Middle frontal gyrus (tissue), 1 donor: ENCODE measurements around the gene SCT.
A peak's percentile ranks its signal among the peaks of the same experiment; 100 is the strongest.

Experiments
- DNase-seq: peaks from one replicate; pipeline ENCODE4 v3.0.0-alpha.2; 2015; ENCODE audit warnings: low spot score; ENCODE audit errors: extremely low spot score

SCT gene

DNA sequence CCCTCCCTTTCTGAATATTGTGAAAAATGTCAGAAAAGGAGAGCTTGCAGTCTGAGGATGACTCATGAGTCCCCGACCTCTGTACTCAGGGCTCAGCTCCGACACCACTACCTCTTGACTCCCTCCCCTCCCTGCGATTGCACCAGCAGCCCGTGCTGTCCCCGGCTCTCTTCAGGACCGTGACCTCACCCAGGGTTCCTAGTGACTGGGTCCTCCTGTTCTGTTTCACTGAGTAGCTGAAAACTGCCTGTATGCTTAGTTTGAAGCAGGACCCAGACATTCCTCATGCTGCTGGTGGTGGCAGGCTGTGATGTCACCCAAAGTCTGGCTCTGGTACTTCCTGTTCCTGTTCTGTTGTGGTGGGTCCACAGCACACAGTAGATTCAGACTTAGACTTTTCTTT is 39.0 kb downstream of the SCT start:
- DNase-seq, result no peak

DNA sequence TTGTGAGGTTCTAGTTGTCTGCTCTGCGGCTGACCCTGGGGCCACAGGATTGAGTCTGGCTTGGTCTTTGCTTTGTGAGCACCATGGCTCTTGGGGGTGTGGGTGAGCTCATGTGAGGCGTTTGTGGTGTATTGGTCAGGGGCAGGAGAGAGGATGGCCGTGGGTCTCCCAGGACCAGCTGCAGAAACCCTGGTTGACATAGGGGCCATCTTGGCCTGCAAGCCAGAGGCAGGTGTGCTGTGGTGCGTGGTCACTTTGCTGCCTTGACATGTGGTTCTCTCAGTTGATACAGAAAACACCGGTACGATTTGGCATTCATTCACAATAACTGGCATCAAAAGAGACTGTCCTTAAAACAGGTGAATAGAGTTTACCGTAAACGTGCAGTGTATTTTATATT is 39.4 kb downstream of the SCT start:
- no peak for DNase-seq

DNA sequence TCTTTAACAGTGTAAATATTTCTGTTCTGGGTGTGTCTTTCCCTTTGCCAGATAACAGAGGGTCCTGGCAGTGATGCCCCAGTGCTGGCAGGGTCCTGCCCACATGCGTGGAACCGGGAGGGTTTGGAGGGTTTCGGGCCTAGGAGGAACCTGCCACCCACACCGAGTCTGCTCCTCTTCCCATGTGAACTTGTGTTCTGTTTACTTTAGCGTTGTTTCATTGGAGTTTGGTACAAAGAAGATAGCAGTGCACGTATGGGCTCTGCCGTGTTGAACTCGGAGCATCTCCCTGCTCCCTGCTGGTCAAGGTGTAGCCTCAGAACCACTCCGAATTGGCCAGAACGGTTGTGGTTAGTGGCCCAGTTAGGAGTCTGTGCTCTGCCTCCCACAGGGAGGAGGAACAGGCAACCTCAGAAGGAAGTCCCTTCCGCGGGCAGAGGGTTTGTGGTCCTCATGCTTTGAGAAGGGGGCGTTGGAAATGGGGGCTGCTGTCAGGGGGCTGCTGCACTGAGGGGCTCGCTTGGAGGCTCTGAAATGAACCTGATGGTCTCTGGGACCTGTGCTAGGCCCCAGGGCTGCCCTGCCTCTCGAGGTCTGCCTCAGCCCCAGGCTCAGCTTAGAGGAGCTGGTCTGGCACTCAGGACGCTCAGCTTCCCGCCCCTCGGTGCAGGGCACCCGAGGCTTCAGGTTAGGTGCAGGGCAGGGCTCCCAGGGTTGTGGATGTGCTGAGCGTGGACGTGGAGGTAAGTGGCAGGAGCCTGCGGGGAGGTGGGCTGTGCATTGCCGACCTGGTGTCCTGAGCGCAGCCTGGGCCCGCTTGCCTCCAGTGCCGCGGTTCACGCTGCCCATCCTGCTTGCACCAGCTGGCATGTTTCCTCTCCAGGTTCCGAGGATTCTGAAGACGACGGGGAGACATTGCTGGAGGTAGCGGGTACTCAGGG is 40.3 kb downstream of the SCT start:
- DNase-seq, result no peak

DNA sequence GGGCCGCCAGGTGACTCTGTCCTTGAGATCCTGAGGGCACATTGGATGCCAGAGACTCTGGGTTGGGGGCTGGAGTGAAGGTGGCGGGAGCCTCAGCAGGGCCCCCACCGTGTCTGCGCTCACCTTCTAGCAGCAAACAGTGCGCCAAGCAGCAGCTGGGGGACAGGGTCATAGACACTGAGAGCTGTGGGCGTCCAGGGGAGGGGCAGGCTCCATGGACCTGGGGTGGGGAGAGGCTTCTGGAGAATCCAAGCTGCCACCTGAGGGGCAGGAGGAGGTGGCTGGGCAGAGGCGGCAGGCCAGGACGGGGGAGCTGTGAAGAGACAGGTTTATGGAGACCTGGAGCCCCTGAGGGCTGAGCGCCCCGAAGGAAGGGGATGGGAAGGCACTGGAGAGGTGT is 42.7 kb downstream of the SCT start:
- no peak for DNase-seq

DNA sequence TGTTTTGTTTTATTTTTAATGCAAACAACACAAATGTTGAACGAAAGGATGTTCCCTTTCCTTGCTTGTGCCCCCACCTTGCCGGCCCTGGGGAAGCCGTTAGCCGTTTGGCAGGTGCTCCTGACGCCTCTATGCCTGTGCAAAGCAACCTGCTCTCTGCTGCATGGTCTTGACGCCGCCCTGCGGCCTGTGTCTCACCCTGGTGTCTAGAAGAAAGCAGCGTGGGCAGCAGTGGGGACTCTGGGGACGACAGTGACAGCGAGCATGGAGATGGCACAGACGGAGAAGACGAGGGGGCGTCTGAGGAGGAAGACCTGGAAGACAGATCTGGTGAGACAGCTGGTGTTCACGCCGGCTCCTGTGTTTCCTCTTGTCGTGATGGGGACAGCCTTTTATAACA is 45.2 kb downstream of the SCT start:
- DNase-seq, result peak; percentile 73

DNA sequence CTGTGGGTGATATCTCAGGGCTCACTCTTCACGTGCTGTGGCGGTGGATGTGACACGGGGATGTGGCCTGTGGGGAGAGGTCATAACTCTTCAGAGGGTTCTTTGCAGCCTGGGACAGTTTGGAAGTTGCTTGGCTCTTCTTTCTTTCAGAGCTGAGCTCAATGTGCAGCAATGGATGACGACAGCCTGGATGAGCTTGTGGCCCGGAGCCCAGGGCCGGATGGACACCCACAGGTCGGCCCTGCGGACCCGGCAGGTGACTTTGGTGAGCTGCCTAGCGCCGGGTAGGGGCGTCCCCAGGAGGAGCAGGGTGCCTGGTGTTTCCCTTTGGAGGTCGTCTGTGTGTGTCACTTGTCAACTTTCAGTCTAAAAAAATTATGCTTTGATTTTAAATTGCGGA is 45.6 kb downstream of the SCT start:
- DNase-seq, result no peak

DNA sequence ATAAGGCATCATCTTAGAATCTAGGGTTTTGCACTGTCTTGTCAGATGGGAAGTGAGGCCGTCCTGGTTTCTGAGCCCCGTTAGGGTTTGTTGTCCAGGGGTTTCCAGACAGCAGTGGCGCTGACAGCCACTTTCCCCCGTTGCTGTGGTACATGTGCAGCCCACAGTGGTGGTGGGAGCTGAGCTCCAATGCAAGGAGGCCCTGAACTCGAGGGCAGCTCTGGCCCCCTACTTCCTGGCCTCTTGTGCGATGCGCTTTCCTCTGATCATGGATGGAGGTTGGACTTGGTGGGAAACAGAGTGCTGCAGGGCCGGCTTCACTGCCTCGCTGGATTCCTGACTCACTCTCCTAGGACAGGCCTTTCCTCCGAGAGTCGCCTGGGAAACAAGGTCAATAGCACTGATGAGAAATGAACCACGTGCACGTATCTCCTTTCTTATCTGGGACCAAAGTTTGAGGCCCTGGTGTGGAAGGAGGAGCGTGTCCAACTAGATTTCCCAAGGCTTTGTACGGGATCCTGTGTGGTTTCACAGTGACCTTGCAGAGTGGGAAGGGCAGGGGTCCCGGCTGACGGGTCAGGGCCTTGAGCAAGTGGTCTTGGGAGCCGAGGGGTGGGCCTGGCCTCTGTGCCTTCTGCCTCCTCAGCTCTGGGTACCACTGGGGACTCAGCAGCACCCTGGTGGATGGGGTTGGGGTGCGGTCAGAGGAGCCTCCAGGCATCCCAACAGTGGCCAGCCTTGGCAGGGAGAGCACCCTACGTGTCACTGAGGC is 47.0 kb downstream of the SCT start:
- DNase-seq, result no peak

DNA sequence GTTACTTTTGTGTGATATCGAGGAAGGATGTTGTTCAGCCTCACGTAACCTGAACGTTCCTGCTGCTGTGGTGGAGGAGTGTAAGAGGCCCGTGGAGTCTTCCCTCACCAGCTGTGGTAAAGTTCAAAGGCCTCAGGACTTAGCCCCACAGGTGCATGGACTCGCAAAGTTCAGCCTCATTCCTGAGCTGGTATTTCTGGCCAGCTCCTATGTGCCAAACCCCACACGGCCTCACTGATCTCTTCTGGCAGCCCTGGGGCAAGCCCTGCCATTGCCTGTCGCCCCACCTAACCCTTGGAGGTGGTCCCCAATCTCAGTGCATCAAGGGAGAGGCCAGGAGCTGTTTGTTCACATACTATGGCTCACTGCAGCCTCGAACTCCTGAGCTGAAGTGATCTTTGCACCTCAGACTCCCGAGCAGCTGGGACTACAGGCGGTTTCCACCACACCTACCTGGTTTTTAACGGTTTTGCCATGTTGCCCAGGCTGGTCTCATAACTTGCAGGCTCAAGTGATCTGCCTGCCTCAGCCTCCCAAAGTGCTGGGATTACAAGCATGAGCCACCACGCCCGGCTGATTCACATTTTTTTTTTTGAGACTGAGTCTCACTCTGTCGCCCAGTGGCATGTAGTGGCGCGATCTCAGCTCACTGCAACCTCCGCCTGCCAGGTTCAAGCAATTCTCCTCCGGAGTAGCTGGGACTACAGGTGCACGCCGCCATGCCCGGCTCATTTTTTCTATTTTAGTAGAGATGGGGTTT is 48.5 kb downstream of the SCT start:
- no peak for DNase-seq

DNA sequence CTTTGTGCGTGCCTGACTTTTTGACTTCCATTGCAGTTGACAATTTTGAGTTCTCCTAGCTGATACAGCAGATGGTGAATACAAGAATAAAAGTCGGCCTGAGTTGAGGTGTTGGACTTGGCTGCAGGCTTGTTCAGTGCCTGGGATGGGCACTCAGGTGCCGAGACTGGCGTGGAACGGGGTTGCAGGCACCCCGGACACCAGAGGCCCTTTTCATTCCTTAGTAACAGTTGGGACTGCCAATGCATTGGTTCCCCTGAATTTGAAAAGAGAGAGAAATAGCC is 49.4 kb downstream of the SCT start:
- no peak for DNase-seq

DNA sequence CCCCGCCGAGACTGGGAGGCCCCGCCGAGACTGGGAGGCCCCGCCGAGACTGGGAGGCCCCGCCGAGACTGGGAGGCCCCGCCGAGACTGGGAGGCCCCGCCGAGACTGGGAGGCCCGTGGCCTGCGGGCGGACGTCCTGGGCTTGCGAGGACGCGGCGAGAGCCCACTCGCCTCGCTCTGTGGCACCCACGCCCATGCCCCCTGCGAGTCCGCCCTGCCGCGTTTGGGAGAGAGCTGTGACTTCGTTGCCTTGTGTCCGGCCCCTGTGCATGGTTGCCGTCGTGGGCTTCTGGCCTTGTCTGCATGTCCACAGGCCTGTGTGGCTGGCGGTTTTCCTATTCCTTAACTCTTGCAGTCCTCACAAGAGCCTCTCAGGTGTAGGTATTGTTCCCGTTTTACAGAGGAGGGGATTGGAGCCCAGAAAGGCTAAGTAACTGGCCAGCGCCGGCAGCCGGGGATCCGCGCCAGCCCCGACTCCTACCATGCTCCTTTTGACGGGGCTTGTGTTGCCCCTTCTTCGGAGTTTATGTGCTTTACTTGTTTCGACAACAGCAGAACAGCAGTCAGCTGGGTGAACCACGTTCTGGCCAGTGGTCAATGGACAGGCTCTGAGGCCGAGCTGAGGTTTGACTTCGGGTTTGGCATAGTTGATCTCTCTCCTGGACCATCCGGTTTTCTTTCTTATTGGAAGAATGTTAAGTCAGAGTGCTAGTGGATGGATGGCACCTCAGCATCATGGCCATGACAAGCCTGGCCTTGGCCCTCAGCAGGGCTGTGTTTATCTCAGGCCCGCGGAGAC is 50.0 kb downstream of the SCT start:
- no peak for DNase-seq
